K562 (cell line): ENCODE results near the gene HIVEP1. TPM values are rescaled to one million over a fixed set of nuclear protein-coding genes. Genes with fewer than 3 reads are reported as not detected.

Source experiments
- ATAC-seq: fragments of 200-7000 bp; cut with Tn5 transposase; 3 replicates; pipeline ENCODE4 v1.9.1; 2020; ENCODE audit warnings: moderate library complexity
- BruUV-seq: library from RNA; stranded (reverse); fragments of 400-500 nt; replicated peaks from 2 replicates; lab custom pipeline; 2021; lab: Mats Ljungman, UMichigan
- CTCF ChIA-PET: fragments of 300-600 bp; formaldehyde crosslinking; extraction: SDS; loops from one replicate; lab custom pipeline; 2021; ENCODE audit warnings: low intra/inter-chr PET ratio; lab: Yijun Ruan, JAX
- POLR2A ChIA-PET: fragments of 300-600, 350-650 bp; sonication (Branson Sonifier 250); formaldehyde crosslinking; extraction: SDS; loops from one replicate; lab custom pipeline; 2021; ENCODE audit warnings: antibody characterized with exemption, inconsistent platforms; lab: Yijun Ruan, JAX
- DNase-seq, 4 experiments: peaks; one replicate each; pipeline versions ENCODE4 v3.0.0 to v3.0.0-alpha.2; 2011 to 2018; ENCODE audit warnings: low spot score in 3 of 4, mixed read lengths in 3 of 4; ENCODE audit errors: extremely low read depth in 1 of 4
- FAIRE-seq: peaks from 2 replicates; lab custom pipeline; 2011; peaks lifted over from hg19 to GRCh38; lab: Jason Lieb, UNC
- H2AFZ ChIP-seq: 2 replicates; pipeline ENCODE4 v1.6.0; 2011; ENCODE audit warnings: low read depth, low read length, control low read depth, inconsistent platforms
- H3K27ac ChIP-seq: fragments of 200-600 bp; 3 replicates; pipeline ENCODE4 v1.8.0; 2011; ENCODE audit warnings: low read depth, mild to moderate bottlenecking, control low read depth, inconsistent platforms, low read length, moderate library complexity, mixed read lengths; ENCODE audit errors: extremely low read depth
- H3K27me3 ChIP-seq, 2 experiments: fragments of 300-600 bp in 1 of 2; 2 replicates in 1 of 2; 3 replicates in 1 of 2; pipeline versions ENCODE4 v1.6.0 to v1.8.0; 2011; ENCODE audit warnings: inconsistent platforms in 2 of 2, low read length in 2 of 2, mild to moderate bottlenecking in 1 of 2, mixed read lengths in 1 of 2, moderate library complexity in 1 of 2; ENCODE audit not compliant: control insufficient read depth in 2 of 2, insufficient read depth in 2 of 2
- H3K36me3 ChIP-seq: fragments of 300-600 bp; 3 replicates; pipeline ENCODE4 v1.8.0; 2011; ENCODE audit warnings: mild to moderate bottlenecking, low read length, inconsistent platforms; ENCODE audit not compliant: control insufficient read depth, insufficient read depth
- H3K4me1 ChIP-seq, 2 experiments: fragments of 200-600 bp in 1 of 2; replicated peaks in 1 of 2; 2 replicates in 1 of 2; 3 replicates in 1 of 2; pipeline versions ENCODE4 v1.5.1 to v1.8.0; 2011; ENCODE audit warnings: inconsistent platforms in 2 of 2, low read length in 2 of 2, mild to moderate bottlenecking in 1 of 2, mixed read lengths in 1 of 2, moderate library complexity in 1 of 2; ENCODE audit not compliant: control insufficient read depth in 2 of 2, insufficient read depth in 2 of 2
- H3K4me2 ChIP-seq: 2 replicates; pipeline ENCODE4 v1.6.1; 2011; ENCODE audit warnings: low read length, control low read depth, inconsistent platforms, mixed read lengths; ENCODE audit not compliant: insufficient read depth
- H3K4me3 ChIP-seq: fragments of 200-600 bp; sonication (generic), shearing (Covaris generic); 2 replicates; pipeline ENCODE4 v1.5.1; 2016; ENCODE audit warnings: control low read depth, inconsistent platforms
- H3K79me2 ChIP-seq: fragments of 200-600 bp; 3 replicates; pipeline ENCODE4 v1.8.0; 2011; ENCODE audit warnings: low read length, inconsistent platforms; ENCODE audit not compliant: control insufficient read depth, insufficient read depth
- H3K9ac ChIP-seq, 2 experiments: 2 replicates each; pipeline versions ENCODE4 v1.6.0 to v1.6.1; 2011; ENCODE audit warnings: low read depth in 2 of 2, low read length in 2 of 2, control low read depth in 1 of 2, inconsistent platforms in 1 of 2, mild to moderate bottlenecking in 1 of 2, mixed read lengths in 1 of 2; ENCODE audit not compliant: insufficient read depth in 1 of 2
- H3K9me1 ChIP-seq: one replicate; pipeline ENCODE4 v1.6.0; 2011; ENCODE audit warnings: inconsistent platforms, mild to moderate bottlenecking, low read length, moderate library complexity; ENCODE audit not compliant: control insufficient read depth, insufficient read depth
- H3K9me3 ChIP-seq: replicated peaks from 2 replicates; pipeline ENCODE4 v1.5.1; 2011; ENCODE audit warnings: low read depth, low read length, inconsistent platforms; ENCODE audit not compliant: control insufficient read depth, insufficient read depth
- H4K20me1 ChIP-seq: replicated peaks from 2 replicates; pipeline ENCODE4 v1.6.1; 2011; ENCODE audit warnings: low read length, inconsistent platforms, mixed read lengths; ENCODE audit not compliant: control insufficient read depth, insufficient read depth
- E2F4 ChIP-seq: sonication (generic); formaldehyde crosslinking; IDR thresholded peaks from 2 replicates; pipeline ENCODE4 v1.8.0; 2022; ENCODE audit warnings: mild to moderate bottlenecking, low read depth, missing genetic modification reagents
- HNRNPH1 ChIP-seq: fragments of 200-400 bp; formaldehyde crosslinking; optimal IDR thresholded peaks from 2 replicates; pipeline ENCODE3; 2017; ENCODE audit warnings: low read depth, mild to moderate bottlenecking, low read length, moderate library complexity
- NR2F6 ChIP-seq: fragments of 450-650 bp; formaldehyde crosslinking; IDR thresholded peaks from 2 replicates; pipeline ENCODE4 v1.4.0; 2020; ENCODE audit warnings: mild to moderate bottlenecking
- NR4A1 ChIP-seq, 2 experiments: fragments of 250-450 bp in 1 of 2; fragments of 450-650 bp in 1 of 2; sonication (Bioruptor Pico) in 1 of 2; IDR thresholded peaks; 2 replicates each; pipeline versions ENCODE4 v1.4.0 to v1.6.1; 2016 to 2020; ENCODE audit warnings: mild to moderate bottlenecking in 2 of 2, missing compliant biosample characterization in 1 of 2, missing genetic modification characterization in 1 of 2, moderate library complexity in 1 of 2
- PATZ1 ChIP-seq: fragments of 250-450 bp; sonication (Bioruptor Pico); IDR thresholded peaks from 2 replicates; pipeline ENCODE4 v1.5.0; 2020; ENCODE audit warnings: mild to moderate bottlenecking, borderline replicate concordance
- ZBTB8A ChIP-seq: fragments of 450-650 bp; IDR thresholded peaks from 2 replicates; pipeline ENCODE4 v1.6.1; 2018; ENCODE audit warnings: mild to moderate bottlenecking, moderate library complexity; ENCODE audit not compliant: partially characterized antibody
- ZNF174 ChIP-seq: fragments of 250-450 bp; sonication (Bioruptor Pico); IDR thresholded peaks from 2 replicates; pipeline ENCODE4 v1.4.0; 2020; ENCODE audit warnings: mild to moderate bottlenecking
- WGBS: fragments of 100-300 bp; shearing (Covaris generic); methylation state at CpG from one replicate; pipeline ENCODE4 v1.1.6; 2016; ENCODE audit warnings: low coverage, mixed read lengths; ENCODE audit not compliant: insufficient coverage; ENCODE audit errors: missing lambda C conversion rate; 5-methylcytosine and 5-hydroxymethylcytosine counted together
- in situ Hi-C: fragments of 300-500 bp; cut with MboI; formaldehyde crosslinking; loops from 4 replicates; pipeline ENCODE4 v1.15.0; 2018; ENCODE audit warnings: inconsistent platforms, mixed read lengths
- intact Hi-C: fragments of 100-400 bp; cut with micrococcal nuclease; formaldehyde crosslinking; loops from 2 replicates; pipeline ENCODE4 v1.14.2; 2022
- polyA plus RNA-seq, 8 experiments: library from polyadenylated mRNA; depleted of rRNA in 4 of 8; stranded (reverse) in 5 of 8; unstranded in 3 of 8; fragments of >200 nt; fragmentation: Nextera tagmentation in 2 of 8; fragmentation: Illumina TruSeq in 1 of 8; extraction: Ambion mirVana in 2 of 8; extraction: Trizol in 1 of 8; gene quantifications; 2 replicates each; pipeline versions ENCODE4 v1.2.1 to v1.2.3, GENCODE V29; 2011 to 2014; ENCODE audit warnings: inconsistent platforms in 1 of 8, missing spikeins in 1 of 8
- total RNA-seq, 7 experiments: library from RNA; depleted of rRNA in 6 of 7; stranded (reverse); fragments of >200 nt in 6 of 7; fragmentation: Illumina TruSeq in 2 of 7; extraction: Trizol in 2 of 7; gene quantifications; 2 replicates each; pipeline versions ENCODE4 v1.2.1 to v1.2.3, GENCODE V29; 2011 to 2021; ENCODE audit warnings: low replicate concordance in 1 of 7
- TF ChIP-seq, protein P1 (sequence below): sonication (generic); formaldehyde crosslinking; IDR thresholded peaks from 2 replicates; pipeline ENCODE4 v1.5.0; 2020; ENCODE audit warnings: missing genetic modification reagents
- TF ChIP-seq, protein P2 (sequence below): fragments of 450-650 bp; conservative IDR thresholded peaks from 2 replicates; pipeline ENCODE4 v1.6.1; 2016; ENCODE audit warnings: missing genetic modification characterization, low read depth, mild to moderate bottlenecking, control low read depth, missing compliant biosample characterization

Gene HIVEP1
- total and polyA plus RNA-seq, 9 of the 15 experiments (the other 6 are each of a cell fraction or from before 2014, with no cell fraction given) = 6.0 to 33.3 (median 21.7) TPM

- Histone ChIP-seq H4K20me1 (no peaks in the 10 kb centered on the region), H3K36me3 (no peaks in the 10 kb centered on the region; the same call in 2 of the 3 replicates), H3K9me1 (no peaks in the 10 kb centered on the region), H3K9ac (peak overlapping the region; percentile 89 to 98), H3K79me2 (peaks cover 38% of the 10 kb centered on the region), H3K4me3 (peak overlapping the region; percentile 84), H3K27ac (peak overlapping the region; percentile 99), H3K27me3 (no peaks in the 10 kb centered on the region), H3K4me1 (peaks cover 15 to 19% of the 10 kb centered on the region in 2 experiments), H2AFZ (peak overlapping the region; percentile 79), H3K4me2 (peak overlapping the region; percentile 98), H3K9me3 (no peaks in the 10 kb centered on the region)
- in situ Hi-C loops = loop anchor here (5.0 kb wide), 1 partner anchor 71 kb away; no protein-coding TSS in a partner anchor
- FAIRE-seq (peak; percentile 83), DNase-seq (peak; percentile 84 to 94 (median 87)), ATAC-seq (peak; percentile 67)
- ChIA-PET POLR2A (interaction anchor here (0.6 to 1.3 kb wide), 3 partner anchors 69 to 175 kb away, joined by 3 to 5 read pairs (median 4); no protein-coding TSS in a partner anchor), CTCF (interaction anchor here (1.4 kb wide), 1 partner anchor 309 kb away, joined by 4 read pairs; no protein-coding TSS in a partner anchor)
- intact Hi-C loops = loop anchor here (1.0 to 5.0 kb wide), 5 partner anchors 40 to 230 kb away; partner anchors contain the start of gene ADTRP
- BruUV-seq = no TSS peak
- WGBS = 0% methylated on average over 34 of the region's 60 CpGs
- TF ChIP-seq ZBTB8A (no peak), NR4A1 (CRISPR knock-in tag; IDR thresholded peaks at IDR 0.05) (no peak), NR4A1 (tag; IDR thresholded peaks at IDR 0.05) (0 out of 2 replicates have a peak, but pooled peaks have one; percentile 52), ZNF174 (no peak), NR2F6 (no peak), HNRNPH1 (no peak), E2F4 (no peak), PATZ1 (CRISPR knock-in tag) (no peak; the same call in 1 of the 2 replicates)
- TF ChIP-seq, protein P1, sequence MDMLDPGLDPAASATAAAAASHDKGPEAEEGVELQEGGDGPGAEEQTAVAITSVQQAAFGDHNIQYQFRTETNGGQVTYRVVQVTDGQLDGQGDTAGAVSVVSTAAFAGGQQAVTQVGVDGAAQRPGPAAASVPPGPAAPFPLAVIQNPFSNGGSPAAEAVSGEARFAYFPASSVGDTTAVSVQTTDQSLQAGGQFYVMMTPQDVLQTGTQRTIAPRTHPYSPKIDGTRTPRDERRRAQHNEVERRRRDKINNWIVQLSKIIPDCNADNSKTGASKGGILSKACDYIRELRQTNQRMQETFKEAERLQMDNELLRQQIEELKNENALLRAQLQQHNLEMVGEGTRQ (CRISPR knock-in tag) = no peak
- TF ChIP-seq, protein P2, sequence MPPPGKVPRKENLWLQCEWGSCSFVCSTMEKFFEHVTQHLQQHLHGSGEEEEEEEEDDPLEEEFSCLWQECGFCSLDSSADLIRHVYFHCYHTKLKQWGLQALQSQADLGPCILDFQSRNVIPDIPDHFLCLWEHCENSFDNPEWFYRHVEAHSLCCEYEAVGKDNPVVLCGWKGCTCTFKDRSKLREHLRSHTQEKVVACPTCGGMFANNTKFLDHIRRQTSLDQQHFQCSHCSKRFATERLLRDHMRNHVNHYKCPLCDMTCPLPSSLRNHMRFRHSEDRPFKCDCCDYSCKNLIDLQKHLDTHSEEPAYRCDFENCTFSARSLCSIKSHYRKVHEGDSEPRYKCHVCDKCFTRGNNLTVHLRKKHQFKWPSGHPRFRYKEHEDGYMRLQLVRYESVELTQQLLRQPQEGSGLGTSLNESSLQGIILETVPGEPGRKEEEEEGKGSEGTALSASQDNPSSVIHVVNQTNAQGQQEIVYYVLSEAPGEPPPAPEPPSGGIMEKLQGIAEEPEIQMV (tag) = no peak
Measured at GRCh38 chr6:12008366-12009179, 3.5 kb upstream of the HIVEP1 start.
